Chondrocyte (in vitro differentiated cells): ENCODE data around the gene SDF4. TPM values are rescaled to one million over a fixed set of nuclear protein-coding genes. Genes with fewer than 3 reads are reported as not detected.
"Not testable (repeated sequence)": the region's sequence is repeated elsewhere in the genome, so short reads cannot be mapped to it uniquely, and the experiment has no call there.

ENCODE experiments used
- DNase-seq: peaks from one replicate; pipeline ENCODE4 v3.0.0; 2021; ENCODE audit warnings: mixed read lengths, low spot score
- H3K27ac Mint-ChIP-seq: one replicate; pipeline ENCODE4 v1.8.0; 2021; ENCODE audit warnings: mild to moderate bottlenecking, moderate library complexity, mixed read lengths; ENCODE audit not compliant: unreplicated experiment
- H3K27me3 Mint-ChIP-seq: 2 replicates; pipeline ENCODE4 v1.8.0; 2021; ENCODE audit warnings: low read depth, mixed read lengths
- H3K36me3 Mint-ChIP-seq: 2 replicates; pipeline ENCODE4 v1.8.0; 2021; ENCODE audit warnings: low read depth, mixed read lengths
- H3K4me1 Mint-ChIP-seq: 2 replicates; pipeline ENCODE4 v1.8.0; 2021; ENCODE audit warnings: low read depth, mild to moderate bottlenecking, mixed read lengths
- H3K4me3 Mint-ChIP-seq: one replicate; pipeline ENCODE4 v1.8.0; 2021; ENCODE audit warnings: mild to moderate bottlenecking, moderate library complexity, mixed read lengths; ENCODE audit not compliant: unreplicated experiment
- H3K9me3 Mint-ChIP-seq: 2 replicates; pipeline ENCODE4 v1.8.0; 2021; ENCODE audit warnings: low read depth, mixed read lengths
- total RNA-seq: library from RNA; stranded (reverse); gene quantifications from 3 replicates; pipeline ENCODE4 v1.2.1, GENCODE V29; 2021
- TF ChIP-seq, protein P1 (sequence below): fragments of 200-600 bp; sonication (generic); IDR thresholded peaks from 2 replicates; pipeline ENCODE4 v1.5.0; 2021; ENCODE audit warnings: antibody characterized with exemption, mild to moderate bottlenecking, moderate library complexity

SDF4 gene
- total RNA-seq, 1 donor from 2014 or later, result 164 TPM

DNA sequence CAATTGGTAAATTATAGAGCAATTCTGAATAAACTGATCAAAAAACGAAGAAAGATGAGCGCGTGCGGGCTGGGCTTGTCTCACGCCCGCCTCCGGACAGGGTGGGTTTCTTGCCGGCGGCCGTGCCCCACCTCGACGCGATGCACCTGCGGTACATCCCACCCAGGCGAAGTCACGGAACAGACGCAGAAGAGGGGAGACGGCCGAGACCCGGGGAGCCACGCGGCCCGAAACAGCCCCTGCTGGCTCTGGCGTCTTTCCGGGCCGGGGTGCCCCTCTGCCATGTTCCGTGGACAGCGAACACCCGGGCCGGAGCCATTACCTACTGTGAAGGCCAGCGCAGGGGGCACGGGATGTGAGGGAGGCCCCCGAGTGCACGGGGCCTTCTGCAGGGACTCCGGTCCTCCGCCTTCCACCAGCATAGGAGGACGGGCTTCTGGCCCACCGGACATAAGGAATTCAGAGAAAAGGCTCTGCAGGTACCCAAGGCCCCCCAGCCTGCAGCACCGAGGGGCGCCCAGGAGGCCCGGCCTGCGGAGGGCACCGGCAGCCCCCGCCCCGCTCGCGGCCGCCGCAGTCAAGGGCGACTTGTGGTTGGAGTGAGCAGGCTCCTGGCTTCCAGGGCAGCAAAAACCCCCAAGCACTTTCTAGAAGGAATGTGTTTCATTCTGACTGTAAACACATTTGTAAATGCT is 22.3 kb upstream of the SDF4 start:
- H3K4me1 Mint-ChIP-seq, result peaks cover 3% of the 10 kb centered on the region
- no peak overlapping the region for H3K4me3 Mint-ChIP-seq
- no peak overlapping the region for H3K27ac Mint-ChIP-seq
- H3K9me3 Mint-ChIP-seq, result no peaks in the 10 kb centered on the region
- DNase-seq, result no peak
- H3K27me3 Mint-ChIP-seq, result no peaks in the 10 kb centered on the region
- TF ChIP-seq, protein P1, sequence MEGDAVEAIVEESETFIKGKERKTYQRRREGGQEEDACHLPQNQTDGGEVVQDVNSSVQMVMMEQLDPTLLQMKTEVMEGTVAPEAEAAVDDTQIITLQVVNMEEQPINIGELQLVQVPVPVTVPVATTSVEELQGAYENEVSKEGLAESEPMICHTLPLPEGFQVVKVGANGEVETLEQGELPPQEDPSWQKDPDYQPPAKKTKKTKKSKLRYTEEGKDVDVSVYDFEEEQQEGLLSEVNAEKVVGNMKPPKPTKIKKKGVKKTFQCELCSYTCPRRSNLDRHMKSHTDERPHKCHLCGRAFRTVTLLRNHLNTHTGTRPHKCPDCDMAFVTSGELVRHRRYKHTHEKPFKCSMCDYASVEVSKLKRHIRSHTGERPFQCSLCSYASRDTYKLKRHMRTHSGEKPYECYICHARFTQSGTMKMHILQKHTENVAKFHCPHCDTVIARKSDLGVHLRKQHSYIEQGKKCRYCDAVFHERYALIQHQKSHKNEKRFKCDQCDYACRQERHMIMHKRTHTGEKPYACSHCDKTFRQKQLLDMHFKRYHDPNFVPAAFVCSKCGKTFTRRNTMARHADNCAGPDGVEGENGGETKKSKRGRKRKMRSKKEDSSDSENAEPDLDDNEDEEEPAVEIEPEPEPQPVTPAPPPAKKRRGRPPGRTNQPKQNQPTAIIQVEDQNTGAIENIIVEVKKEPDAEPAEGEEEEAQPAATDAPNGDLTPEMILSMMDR, result no peak
- H3K36me3 Mint-ChIP-seq, result peaks cover 15% of the 10 kb centered on the region

DNA sequence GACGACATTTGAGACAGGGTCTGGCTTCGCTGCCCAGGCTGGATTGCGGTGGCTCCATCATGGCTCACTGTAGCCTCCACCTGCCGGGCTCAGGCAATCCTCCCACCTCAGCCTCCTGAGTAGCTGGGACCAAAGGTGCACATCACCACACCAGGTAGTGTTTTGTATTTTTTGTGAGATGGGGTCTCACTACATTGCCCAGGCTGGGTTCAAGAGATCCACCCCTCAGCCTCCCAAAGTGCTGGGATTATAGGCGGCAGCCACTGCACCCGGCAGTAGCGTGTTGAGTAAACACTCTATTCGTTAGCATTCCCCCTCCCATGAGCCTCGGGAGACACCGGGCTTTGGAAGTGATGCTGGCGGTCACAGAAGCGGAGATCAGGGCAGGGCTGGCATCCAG is 21.5 kb upstream of the SDF4 start:
- no peaks in the 10 kb centered on the region for H3K27me3 Mint-ChIP-seq

DNA sequence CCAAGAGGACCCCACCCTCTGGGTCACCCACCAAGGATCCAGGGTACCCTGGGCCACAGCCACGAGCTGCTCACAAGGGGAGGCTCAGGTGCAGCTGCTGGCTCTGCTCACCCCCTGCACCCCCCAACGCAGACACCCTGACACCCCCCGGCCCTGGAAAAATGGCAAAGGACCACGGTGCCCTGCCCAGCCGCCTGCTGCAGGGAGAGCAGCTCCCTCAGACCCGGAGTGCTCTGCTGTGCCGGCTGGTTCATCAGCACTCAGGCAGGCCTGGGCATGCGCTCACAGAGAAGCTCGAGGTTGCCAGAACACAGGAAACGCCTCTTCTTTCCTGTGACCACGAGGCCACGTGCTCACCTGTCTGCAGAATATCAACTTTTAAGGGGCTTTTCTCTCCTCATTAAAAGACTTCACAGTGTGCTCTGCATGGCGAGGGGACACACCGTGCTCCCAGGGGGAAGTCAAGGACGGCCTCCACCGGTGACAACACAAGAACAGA is 19.0 kb upstream of the SDF4 start:
- Mint-ChIP-seq H3K9me3 (no peaks in the 10 kb centered on the region), H3K4me1 (peaks cover 3% of the 10 kb centered on the region), H3K27ac (no peak overlapping the region), H3K27me3 (no peaks in the 10 kb centered on the region), H3K36me3 (peaks cover 8% of the 10 kb centered on the region), H3K4me3 (no peak overlapping the region)
- TF ChIP-seq, protein P1, result no peak
- DNase-seq, result no peak

More for the DNA sequence above, 21.5 kb upstream of the SDF4 start:
- Mint-ChIP-seq H3K4me3 (no peak overlapping the region), H3K4me1 (peaks cover 3% of the 10 kb centered on the region), H3K9me3 (no peaks in the 10 kb centered on the region), H3K36me3 (peaks cover 15% of the 10 kb centered on the region), H3K27ac (no peak overlapping the region)
- no peak for DNase-seq
- TF ChIP-seq, protein P1, result no peak

DNA sequence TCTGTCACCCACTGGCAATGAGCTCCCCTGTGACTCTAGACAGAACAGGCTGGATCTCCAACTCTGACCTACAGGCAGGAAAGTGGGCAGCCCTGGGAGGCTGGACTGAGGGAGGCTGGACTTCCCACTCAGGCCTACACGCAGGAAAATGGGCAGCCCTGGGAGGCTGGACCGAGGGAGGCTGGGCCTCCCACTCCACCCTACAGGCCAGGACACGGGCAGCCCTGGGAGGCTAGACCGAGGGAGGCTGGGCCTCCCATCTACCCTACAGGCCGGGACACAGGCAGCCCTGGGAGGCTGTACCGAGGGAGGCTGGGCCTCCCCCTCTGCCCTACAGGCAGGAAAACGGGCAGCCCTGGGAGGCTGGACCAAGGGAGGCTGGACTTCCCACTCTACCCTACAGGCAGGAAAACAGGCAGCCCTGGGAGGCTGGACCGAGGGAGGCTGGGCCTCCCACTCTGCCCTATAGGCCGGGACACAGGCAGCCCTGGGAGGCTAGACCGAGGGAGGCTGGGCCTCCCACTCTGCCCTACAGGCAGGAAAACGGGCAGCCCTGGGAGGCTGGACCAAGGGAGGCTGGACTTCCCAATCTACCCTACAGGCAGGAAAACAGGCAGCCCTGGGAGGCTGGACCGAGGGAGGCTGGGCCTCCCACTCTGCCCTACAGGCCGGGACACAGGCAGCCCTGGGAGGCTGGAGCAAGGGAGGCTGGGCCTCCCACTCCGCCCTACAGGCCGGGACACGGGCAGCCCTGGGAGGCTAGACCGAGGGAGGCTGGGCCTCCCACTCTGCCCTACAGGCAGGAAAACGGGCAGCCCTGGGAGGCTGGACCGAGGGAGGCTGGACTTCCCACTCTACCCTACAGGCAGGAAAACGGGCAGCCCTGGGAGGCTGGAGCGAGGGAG is 16.5 kb upstream of the SDF4 start:
- H3K4me3 Mint-ChIP-seq, H3K27ac Mint-ChIP-seq, H3K4me1 Mint-ChIP-seq, DNase-seq, H3K9me3 Mint-ChIP-seq, H3K36me3 Mint-ChIP-seq, H3K27me3 Mint-ChIP-seq: not testable (repeated sequence)

DNA sequence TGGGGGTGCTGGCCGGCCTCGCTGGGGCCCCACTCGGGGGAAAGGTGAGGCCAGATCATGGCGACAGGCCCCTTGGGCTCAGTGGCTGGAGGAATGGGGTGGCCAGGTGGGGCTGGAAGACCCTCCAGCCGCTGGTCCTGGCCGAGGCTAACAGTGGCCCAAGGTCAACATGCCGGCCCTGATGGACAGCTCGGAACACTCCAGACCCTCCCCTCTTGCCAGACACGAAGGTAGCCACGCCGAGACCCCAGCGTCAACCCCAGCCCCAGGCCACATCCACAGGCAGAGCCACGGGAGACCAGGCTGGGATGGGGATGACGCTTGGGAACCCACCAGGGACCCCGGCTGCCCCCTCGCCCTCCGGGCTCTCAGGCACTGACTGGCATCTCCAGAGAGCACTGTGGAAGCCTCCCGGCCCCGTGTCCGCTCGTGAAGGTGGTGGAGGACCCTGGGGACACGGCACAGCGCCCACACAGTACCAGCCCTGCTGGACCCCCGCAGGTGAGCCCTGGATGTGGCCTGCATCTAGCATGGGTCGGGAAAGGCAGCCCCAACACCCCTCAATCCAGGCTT is 15.6 kb upstream of the SDF4 start:
- TF ChIP-seq, protein P1, result no peak
- Mint-ChIP-seq H3K27ac (no peak overlapping the region), H3K36me3 (peaks cover 1% of the 10 kb centered on the region), H3K4me1 (peaks cover 3% of the 10 kb centered on the region), H3K27me3 (no peaks in the 10 kb centered on the region), H3K4me3 (no peak overlapping the region), H3K9me3 (no peaks in the 10 kb centered on the region)
- peak; percentile 91 for DNase-seq
